ENCODE data around the gene OBSCN.
"Not testable (repeated sequence)": the region's sequence is repeated elsewhere in the genome, so short reads cannot be mapped to it uniquely, and the experiment has no call there.

Gene OBSCN

DNA sequence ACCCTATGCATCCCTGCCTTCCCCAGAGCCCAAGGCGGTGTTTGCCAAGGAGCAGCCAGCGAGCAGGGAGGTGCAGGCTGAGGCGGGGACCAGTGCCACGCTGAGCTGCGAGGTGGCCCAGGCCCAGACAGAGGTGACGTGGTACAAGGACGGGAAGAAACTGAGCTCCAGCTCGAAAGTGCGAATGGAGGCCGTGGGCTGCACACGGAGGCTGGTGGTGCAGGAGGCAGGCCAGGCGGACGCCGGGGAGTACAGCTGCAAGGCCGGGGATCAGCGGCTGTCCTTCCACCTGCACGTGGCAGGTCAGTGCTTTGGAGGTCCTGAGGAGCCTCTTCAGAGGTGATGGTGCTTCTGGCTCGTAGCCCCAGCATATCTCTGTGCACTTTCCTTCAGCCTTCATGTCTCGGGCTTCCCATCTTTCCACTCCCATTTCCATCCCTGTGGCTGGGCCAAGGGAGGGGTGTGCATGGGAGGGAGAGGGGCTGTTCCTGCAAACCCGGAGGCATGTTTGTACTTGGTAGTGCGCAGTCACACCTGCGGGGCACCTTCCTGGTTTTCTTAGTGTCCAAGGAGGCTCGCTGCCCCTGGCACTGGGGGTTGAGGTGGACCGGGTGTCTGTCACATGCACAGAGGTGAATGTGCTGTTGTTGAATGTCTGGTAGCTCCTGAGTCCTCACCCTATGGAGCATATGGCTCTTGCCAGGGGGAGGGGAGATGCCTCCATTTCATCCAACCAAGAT is 56.4 kb downstream of the OBSCN start:
- no peak for DNase-seq

- DNase-seq, result no peak
Observed at GRCh38 chr1:228265167-228265566, 57.3 kb downstream of the OBSCN start.

GRCh38 chr1:228267962-228268880 is 60.4 kb downstream of the OBSCN start:
- DNase-seq, result no peak

GRCh38 chr1:228268881-228269265 is 61.0 kb downstream of the OBSCN start:
- no peak for DNase-seq

DNA sequence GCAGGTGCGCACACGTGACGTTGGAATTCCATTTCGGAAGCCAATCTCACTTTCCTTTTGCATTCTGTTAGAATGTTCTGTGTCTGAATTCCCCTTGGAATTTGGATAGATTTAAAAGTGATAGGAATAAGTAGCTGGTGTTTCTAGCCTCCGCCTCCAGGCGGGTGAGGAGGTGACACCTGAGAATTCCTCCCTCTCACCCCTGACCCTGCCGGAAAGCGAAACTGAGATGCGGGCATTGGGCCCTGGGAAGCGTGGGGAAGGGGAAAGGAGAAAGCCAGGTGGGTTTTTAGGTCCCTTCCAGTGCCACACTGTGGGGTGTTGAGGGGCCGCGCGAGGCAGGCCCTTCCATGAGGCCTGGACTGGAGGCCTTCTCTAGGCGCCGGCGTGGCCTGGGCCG is 61.6 kb downstream of the OBSCN start:
- not testable (repeated sequence) for DNase-seq

DNA sequence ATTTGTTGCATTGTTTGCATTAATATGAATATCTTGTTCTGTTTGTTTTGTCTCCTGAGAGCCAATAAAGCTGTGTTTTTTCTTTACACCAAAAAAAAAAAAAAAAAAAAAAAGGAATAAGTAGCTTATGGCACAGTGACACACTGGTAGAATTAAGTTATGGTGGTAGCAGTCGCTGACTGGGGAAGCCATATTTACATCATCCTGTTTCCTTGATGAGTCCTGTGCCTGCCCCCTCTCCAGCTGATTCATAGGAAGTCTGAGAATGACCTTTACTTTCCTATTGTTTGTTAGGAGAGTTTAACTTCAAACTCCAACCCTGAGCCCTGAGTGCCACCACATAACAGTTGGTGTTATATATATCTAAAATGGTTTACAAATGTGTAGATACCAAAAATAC is 62.2 kb downstream of the OBSCN start:
- DNase-seq, result no peak

DNA sequence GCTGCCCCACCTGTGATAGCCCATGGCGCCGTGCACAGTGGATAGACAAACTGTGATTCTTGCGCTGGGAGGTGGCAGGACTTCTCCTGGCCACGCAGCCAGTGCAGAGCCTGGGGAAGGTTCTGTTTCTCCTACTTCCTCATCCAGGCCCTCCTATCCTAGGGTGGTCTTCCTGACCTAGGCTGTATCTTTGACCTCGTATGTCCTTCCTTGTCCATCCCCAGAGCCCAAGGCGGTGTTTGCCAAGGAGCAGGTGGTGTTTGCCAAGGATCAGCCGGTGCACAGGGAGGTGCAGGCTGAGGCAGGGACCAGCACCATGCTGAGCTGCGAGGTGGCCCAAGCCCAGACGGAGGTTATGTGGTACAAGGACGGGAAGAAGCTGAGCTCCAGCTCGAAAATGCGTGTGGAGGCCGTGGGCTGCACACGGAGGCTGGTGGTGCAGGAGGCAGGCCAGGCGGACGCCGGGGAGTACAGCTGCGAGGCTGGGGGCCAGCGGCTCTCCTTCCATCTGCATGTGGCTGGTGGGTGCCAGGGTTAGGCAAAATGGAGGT is 63.9 kb downstream of the OBSCN start:
- no peak for DNase-seq

DNA sequence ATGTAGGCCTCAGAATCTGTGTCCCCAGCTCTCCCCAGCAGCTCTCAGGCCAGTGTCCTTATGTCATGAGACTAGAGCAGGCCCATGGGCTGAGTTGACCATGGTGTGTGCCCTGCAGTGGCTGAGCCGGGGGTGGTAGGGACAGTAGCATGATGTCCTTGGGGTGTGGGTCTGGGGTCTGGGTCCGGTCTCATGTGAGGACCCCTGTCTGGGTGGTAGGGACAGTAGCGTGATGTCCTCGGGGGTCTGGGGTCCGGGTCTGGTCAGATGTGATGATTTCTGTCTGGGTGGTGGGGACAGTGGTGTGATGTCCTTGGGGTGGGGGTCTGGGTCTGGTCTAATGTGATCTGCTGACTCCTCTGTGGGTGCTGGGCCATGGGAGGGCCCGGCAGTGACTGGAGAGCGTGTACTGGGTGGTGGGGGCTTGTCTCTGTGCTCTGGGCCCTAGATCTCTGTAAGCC is 64.5 kb downstream of the OBSCN start:
- no peak for DNase-seq

DNA sequence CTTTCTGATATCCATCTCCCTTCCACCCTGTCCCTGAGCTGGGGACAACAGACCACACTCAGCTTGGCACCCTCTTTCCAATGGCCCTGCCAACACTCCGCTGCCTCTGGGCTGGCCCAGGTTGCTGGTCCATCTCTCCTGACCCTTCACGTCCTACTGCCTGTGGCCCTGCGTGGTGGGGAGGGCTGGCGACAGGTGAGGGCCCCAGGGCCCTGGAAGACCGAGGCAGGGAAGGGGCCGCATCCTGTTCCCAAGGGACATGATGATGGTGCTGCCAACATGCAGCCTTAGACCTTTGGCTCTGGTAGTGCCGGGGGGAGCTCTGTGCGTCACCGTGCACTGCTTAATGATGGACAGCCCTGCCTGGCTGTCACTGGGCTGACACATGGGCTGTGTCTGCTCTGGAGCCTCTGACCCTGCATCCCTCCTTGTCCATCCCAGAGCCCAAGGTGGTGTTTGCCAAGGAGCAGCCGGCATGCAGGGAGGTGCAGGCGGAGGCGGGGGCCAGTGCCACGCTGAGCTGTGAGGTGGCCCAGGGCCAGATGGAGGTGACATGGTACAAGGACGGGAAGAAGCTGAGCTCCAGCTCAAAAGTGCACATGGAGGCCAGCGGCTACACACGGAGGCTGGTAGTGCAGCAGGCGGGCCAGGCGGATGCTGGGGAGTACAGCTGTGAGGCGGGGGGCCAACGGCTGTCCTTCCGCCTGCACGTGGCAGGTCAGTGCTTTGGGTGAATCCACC is 65.2 kb downstream of the OBSCN start:
- no peak for DNase-seq

DNA sequence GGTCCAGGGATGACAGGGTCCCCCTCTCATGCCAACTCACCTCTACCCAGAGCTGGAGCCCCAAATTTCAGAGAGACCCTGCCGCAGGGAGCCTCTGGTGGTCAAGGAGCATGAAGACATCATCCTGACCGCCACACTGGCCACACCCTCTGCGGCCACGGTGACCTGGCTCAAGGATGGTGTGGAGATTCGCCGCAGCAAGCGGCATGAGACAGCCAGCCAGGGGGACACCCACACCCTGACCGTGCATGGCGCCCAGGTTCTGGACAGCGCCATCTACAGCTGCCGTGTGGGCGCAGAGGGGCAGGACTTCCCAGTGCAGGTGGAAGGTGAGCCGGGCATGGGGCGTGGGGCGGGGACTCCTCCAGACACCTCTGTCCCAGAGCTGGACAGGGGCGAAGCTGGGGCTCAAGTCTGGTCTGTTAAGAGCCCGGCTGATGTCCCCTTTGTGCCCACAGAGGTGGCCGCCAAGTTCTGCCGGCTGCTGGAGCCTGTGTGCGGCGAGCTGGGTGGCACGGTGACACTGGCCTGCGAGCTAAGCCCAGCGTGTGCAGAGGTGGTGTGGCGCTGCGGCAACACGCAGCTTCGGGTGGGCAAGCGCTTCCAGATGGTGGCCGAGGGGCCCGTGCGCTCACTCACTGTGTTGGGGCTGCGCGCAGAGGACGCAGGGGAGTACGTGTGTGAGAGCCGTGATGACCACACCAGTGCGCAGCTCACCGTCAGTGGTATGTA is 66.0 kb downstream of the OBSCN start:
- no peak for DNase-seq

- no peak for DNase-seq
Observed at GRCh38 chr1:228274452-228275178, 66.8 kb downstream of the OBSCN start.

DNA sequence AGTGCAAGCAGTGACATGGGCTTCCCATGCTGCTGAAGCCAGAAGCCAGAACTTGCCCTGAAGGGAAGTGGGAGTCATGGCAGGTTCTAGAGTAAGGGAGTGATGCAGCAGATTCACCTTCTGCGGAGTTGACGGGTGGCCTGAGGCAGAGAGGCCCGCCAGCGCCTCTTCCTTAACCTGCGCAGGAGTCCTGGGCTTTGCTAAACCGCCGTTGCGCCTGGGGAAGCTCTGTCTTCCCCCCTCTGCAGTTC is 67.3 kb downstream of the OBSCN start:
- DNase-seq, result no peak

- DNase-seq, result peak; percentile 84
Observed at GRCh38 chr1:228275430-228276173, 67.8 kb downstream of the OBSCN start.

DNA sequence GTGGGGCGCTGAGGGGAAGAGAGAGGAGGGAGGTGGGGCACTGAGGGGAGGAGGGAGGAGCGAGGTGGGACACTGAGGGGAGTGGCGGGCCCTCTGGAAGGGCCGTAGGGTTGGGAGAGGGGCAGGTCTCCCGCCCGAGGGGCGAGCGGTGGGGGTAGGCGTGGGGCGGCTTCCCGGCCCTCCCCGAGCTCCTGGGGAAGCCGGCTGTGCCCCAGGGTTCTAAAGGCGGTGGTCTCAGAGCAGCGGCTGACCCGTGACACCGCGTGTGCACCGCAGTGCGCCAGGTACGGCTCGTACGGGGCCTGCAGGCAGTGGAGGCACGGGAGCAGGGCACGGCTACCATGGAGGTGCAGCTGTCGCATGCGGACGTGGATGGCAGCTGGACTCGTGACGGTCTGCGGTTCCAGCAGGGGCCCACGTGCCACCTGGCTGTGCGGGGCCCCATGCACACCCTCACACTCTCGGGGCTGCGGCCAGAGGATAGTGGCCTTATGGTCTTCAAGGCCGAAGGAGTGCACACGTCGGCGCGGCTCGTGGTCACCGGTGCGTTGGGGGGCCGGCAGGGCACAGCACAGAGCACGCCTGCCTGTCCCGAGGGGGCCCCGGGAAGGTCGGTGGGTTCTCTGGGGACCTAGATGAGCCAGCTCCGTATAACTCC is 68.5 kb downstream of the OBSCN start:
- DNase-seq, result no peak

- no peak for DNase-seq
Observed at GRCh38 chr1:228276901-228277490, 69.2 kb downstream of the OBSCN start.

- no peak for DNase-seq
Observed at GRCh38 chr1:228277491-228278431, 69.9 kb downstream of the OBSCN start.

- no peak for DNase-seq
Observed at GRCh38 chr1:228278432-228278941, 70.6 kb downstream of the OBSCN start.

GRCh38 chr1:228279011-228279721 is 71.3 kb downstream of the OBSCN start:
- DNase-seq, result no peak

Data from NCI-H1694 (cell line).